EH (cell line): ENCODE results near the gene IL31.

Experiments
- DNase-seq: peaks from one replicate; pipeline ENCODE4 v3.0.0-alpha.2; 2015; ENCODE audit warnings: low read depth

Gene IL31

DNA sequence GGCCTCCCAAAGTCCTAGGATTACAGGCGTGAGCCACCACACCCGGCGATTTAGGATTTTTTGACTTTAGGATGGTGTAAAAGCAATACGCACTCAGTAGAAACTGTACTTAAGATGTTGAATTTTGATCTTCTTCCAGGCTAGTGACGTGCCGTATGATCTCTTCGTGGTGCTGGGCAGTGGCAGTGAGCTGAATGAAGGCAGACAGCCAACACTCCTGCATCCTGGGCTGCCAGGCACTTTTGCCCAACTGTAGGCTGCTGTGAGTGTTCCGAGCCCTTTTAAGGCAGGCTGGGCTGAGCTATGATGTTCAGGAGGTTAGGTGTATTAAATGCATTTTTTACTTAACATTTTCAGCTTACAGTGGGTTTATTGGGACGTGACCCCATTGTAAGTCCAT, 21.3 kb downstream of the IL31 start:
- DNase-seq = no peak

DNA sequence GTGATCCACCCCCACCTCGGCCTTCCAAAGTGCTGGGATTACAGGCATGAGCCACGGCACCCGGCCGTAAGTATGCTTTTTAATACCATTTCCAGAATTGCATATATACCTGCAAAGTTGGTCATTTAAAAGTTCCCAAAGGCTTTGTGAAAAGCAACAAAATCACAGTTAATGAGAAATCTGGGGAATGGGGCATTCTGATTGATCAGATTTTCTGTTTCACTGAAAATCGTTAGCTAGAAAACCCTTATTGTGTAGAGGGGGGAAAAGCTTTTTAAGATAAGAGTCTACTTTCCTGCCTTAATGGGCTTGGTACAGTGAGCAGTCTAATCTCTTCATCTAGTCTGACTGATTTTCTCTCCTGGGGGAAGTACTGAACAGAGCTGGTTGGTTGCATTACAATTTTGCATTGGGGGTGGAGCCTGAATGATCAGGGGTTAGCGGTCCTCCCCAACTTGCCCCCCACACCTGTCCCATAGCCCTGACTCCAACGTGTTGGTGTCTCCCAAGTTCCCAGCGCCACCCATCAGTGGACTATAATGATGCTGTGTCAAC, 23.8 kb downstream of the IL31 start:
- DNase-seq = no peak

DNA sequence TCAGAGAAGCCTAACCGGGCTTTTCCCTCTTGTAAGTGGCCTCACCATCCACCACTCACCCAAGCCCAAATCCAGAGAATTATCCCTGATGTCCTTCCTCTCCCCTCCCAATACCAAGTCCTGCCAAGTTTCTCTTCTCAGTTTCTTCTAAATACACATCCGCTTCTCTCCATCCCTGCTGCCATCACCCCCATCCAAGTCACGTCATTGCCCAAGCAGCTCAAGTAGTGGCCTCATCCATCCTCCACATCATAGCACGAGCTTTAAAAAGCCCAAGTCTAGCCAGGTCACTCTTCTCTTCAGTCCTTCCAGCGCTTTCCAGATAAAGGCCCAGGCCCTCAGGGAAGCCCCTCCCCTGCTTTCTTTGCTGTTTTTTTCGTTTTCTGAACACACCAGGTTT, 25.4 kb downstream of the IL31 start:
- peak; percentile 25 for DNase-seq

DNA sequence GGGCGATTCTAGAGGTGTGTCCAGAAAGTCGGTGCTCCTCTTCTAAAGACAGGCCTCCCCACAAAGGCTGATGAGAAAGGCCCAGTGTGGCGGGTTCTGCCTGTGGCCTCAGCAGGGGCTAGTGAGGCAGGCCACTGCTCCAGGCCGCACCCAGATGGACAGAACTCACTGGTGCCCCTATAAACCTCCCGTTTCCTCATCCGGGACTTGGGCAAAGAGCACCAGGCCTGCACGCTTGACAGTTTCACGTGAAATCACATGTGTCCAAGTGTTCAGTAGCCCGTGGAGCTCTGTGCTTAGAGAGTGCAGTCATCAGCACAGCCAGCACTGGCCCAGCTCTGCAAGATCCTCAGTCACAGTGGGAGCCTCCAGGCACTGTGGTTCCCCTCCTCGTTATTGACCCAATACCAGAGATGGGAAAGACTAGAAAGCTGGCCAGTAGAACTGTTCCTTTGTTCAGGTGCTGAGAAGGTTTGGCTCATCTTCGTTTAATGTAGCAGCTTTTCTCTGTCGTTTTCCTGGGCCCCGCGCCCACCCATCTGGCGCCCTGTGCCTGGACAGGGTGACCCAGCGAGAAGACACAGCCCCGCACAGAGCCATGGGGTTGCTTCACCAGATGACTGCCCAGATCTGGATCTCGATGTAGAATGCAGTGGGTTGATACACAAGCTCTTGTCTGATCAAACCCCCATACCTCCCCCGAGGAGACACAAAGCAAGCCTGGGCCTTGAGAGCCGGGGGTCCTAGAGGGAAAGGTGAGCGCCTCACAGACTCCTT, 26.3 kb downstream of the IL31 start:
- DNase-seq = no peak

DNA sequence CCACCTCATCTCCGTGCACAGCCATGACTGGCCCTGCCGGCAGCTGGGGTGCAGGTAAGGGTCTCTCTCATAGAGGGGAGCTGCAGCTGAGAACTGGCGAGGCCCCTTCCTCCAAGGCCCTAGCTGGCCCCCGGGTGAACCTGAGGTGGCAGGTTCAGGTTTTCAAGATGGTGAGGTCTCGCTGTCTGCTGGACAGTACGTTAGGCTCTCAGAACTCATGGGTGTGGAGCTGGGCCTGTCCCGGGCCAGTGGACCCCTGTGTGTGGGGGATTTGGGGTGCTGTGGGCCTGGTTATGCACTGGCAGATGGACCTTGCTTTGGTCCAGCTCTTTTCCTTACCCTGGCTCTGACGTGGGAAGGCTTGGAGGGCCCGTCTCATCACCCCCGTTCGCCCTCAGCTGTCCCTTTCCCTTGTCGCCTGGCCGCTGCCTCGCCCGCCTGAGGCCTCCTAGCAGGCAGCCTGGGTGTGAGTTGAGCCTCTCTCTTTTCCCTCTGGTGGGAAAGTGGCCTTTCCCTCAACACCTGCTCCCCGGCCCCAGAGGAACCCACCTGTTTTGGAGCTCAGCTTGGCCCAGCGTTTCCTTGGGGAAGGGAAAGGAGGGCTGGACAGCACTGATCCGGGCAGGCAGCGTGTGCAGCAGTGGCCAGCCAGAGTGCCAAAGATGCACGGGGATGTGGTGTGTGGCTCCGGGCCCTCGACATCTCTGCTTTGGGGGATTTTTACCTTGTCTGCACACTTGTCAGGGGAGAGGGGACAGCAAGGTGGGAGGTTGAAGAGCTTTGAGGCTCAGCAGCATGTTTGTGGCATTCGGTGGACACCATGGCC, 28.3 kb downstream of the IL31 start:
- DNase-seq = no peak

DNA sequence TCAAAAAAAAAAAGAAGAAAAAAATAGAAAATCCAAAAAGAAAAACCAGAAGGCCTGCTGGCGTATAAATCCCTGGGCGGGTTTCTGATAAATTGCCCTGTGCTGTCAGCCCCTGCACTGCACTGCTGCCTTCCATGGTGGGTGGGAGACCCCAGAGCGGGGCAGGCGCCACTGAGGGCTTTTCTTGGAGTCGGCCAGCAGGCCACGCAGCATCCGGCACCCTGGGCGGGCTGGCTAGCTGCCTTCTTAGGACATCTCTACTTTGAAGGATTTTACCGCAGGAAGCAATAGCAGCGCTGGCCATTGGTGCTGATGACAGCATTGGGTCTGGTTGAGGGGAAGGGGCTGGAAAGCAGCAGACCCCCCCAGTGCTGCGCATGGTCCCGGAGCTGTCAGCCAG, 29.1 kb downstream of the IL31 start:
- no peak for DNase-seq

DNA sequence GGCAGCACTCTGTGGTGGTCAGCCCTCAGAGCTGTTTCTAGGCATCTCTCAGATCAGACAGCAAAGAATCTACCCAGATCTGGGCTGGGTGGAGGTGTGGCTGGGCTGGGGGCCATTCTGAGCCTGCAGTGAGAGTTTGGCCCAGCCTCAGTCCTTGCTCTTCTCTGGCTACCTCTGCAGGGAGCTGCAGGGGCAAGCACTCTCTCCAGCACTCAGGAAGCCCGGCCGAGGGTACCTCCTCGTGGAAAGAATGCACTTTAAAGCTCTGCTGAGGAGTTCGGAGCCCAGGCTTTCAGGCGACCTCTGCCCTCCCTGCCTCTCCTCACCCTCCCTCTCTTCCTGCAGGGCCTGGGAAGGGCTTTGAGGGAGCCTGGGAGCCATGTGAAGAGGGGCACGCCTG, 31.2 kb downstream of the IL31 start:
- no peak for DNase-seq

DNA sequence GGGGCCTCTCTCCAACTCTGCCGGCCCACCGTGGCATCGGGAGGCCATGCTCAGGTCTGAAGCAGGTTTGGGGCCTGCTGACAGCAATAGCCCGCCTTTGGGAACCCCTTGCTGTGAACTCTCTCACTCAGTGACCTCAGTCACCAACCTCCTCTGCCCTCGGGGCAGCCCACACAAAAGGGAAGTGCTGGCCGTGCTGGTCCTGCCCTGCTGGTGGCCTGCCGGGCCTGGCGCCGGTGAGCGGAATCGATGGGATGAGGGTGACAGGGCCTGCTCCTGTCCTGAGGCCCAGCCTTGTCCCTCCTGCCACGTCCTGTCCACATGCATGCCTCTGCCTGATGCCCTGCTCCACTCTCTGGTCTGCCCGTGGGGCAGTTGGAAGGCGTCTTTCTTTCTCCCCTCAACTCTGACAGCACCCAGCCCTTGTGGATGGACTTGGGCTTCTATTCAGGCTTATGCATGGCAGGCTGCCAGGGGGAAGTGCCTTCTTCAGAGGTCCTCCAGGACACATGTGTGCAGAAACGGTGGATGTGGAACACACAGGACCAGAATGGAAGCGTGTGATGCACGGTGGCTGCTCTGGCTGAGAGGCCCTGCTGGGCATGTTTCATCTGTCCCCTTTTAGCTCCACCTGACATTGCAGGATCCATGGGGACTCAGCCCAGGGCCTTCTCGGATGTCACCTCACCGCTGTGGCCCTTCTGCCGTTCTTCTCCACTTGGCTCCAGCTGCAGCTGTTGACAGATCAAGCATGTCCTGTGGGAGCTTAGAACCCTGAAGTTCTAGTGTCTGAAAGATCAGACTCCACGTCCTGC, 31.9 kb downstream of the IL31 start:
- DNase-seq = no peak

DNA sequence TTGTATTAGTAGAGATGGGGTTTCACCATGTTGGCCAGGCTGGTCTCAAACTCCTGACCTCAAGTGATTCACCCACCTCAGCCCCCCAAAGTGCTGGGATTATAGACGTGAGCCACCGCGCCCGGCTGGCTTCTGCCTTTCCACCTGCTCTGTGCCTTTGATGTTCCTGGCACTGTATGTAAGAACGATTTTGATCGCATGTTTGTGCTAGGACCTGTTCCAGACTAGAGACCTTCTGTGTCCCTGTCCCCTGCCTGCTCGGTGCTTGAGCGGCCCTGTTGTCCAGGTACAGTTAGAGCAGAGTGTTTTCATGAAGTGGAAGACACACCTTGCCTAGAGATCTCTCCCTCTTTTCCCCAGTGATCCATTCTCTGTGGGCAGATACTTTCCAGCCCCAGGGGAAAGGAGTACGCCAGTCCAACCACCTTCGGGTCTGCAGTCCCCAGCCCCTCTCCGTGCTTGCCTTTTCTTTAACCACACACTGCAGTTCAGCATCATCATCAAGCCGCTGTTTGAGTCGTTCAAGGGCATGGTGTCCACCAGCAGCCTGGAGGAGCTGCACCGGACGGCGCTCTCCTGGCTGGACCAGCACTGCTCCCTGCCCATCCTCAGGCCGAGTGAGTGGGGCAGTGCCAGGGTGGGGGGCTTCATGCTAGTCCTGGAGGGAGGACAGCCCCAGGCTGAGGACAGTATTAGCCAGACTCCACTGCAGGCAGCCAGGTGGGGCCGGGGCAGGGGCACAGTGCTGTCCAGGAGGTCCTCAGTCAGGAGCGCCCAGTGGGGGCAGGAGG, 33.4 kb downstream of the IL31 start:
- no peak for DNase-seq

DNA sequence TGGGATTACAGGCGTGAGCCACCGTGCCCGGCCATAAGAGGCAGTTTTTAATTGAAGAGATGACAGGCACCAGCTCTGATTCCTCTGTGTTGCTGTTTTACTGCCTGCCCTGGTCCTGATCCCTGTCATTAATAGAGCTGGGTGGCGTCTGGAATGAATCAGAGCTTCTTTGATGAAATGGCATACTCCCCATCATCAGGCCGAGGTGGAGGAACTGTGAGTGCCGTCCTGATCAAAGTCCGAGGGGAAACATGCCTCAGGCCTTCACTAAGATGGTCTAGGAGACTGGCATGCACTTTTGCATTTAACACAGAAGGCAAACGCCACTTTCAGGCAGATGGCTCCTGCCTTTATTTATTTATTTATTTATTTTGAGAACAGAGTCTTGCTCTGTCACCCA, 34.1 kb downstream of the IL31 start:
- DNase-seq = no peak

DNA sequence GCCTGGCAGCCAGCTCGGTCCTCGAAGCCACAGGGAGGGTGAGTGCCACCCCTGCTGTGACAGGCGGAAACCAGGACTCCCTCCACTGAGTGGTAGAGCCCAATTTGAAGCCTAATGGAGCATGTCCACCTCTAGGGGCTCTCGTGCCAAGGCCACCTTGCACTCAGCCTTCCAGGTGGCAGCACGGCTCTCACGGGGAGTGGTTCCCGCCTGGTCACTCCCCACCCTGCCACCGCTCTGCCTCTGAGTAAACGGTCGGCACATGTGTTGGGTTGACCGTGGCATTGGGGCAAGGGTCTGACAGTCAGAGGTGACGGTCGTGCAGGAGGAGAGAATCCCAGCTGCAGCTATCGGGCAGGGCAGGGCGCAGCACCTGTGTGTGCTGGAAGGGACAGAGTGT, 34.8 kb downstream of the IL31 start:
- DNase-seq = no peak

DNA sequence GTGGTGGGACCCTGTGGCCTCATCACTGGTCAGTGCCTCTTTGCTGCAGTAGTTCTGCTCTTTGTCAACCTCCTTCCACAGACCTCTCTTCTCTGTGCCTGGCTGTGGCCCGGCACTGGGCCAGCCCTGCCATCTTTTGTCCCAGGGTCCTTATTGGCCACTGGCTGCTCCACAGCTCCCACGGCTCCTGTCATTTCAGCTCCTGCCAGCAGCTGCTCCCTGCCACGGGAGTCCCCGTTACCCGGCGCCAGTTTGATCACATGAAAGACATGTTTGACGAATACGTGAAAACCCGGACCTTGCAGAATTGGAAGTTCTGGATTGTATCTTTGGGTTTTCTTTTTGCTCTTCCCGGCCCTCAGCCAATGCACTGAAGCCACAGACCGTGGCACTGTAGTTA, 35.4 kb downstream of the IL31 start:
- DNase-seq = no peak

DNA sequence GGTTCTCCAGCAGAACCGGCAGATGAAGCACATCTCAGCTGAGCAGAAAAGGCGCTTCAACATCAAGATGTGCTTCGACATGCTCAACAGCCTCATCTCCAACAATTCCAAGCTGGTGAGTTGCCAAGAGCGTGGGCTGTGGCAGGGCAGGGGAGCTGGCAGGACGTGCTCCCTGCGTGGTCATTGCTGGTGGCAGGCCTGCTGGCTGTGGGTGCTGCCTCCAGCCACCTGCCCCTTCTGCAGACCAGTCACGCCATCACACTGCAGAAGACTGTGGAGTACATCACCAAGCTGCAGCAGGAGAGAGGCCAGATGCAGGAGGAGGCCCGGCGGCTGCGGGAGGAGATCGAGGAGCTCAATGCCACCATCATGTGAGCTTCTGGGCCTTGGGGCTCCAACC, 35.8 kb downstream of the IL31 start:
- no peak for DNase-seq

DNA sequence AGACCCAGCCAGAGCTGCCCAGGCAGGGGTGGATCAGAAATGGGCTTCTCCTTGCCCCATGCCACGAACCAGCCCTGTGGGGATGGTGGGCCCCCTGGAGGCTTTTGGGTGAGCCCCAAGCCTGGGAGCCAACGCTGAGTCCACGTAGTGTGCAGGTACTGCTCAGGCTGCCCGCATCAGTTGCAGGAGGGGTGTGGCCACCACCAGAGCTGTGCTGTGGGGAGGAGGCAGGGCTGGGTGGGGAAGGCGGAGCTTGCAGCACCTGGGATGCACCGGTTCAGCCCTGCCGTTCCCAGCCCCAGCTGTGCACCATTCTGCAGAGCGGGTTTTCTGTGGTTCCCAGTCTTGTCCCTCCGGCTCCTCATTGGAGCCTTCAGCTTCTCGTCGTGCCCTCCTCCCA, 36.3 kb downstream of the IL31 start:
- DNase-seq = no peak

DNA sequence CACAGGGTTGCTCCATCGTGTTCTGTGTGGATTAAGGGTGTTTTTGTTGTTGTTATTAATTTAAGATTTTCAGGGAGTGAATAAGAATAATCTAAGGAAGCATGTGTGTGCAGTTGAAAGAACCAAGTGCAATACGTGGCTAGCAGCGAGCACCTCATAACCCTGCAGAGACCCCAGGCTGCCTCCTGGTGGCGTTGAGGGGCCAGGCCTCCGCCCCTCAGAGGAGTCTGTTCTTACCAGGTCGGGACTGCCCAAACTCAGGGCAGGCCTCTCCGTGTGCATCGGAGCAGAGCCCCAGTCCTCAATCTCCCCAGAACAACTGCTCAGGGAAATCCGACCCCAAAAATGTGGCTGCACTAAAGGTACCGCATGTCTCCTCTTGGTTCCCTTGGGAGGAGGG, 36.8 kb downstream of the IL31 start:
- no peak for DNase-seq

DNA sequence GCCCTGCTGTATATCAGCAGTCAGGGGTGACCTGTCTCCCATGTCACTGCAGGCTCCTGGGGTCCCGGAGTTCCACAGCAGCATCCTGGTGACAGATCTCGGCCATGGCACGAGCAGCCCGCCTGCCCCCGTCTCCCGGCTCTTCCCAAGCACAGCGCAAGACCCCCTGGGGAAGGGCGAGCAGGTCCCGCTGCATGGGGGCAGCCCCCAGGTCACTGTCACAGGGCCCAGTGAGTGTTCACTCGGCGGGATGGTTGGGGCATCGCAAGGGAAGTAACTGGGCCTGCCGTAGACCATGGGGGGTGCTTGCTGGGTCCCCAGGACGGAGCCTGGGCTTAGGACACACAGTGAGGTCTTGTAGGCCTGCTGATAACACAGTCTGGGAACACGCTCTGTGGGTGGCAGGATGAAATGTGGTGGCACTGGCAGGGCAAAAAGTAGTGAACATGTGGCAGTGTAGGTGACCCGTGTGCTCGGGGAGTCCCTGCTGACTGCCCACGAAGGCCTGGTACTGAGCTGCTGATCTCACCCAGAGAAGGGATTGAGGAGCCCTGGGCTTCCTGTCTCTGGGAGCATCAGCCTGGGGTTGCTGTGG, 38.5 kb downstream of the IL31 start:
- DNase-seq = no peak

DNA sequence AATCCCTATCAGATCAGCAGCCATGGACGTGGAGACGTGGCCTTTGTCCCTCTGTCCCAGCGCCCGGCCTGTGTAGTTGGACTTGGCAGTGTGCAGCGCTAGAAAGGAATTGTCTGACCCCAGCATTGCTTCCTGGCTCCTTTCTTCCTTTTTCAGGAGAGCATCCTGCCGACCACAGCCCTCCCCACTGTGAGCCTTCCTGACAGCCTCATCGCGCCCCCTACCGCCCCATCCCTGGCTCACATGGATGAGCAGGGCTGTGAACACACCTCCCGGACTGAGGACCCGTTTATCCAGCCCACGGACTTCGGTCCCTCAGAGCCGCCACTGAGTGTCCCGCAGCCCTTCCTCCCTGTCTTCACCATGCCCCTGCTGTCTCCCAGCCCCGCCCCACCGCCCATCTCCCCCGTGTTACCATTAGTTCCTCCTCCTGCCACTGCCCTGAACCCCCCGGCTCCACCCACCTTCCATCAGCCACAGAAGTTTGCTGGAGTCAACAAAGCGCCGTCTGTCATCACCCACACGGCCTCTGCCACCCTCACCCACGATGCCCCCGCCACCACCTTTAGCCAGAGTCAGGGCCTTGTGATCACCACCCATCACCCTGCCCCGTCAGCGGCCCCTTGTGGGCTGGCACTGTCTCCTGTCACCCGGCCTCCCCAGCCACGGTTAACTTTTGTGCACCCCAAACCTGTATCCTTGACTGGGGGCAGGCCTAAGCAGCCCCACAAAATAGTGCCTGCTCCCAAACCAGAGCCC, 40.6 kb downstream of the IL31 start:
- no peak for DNase-seq

DNA sequence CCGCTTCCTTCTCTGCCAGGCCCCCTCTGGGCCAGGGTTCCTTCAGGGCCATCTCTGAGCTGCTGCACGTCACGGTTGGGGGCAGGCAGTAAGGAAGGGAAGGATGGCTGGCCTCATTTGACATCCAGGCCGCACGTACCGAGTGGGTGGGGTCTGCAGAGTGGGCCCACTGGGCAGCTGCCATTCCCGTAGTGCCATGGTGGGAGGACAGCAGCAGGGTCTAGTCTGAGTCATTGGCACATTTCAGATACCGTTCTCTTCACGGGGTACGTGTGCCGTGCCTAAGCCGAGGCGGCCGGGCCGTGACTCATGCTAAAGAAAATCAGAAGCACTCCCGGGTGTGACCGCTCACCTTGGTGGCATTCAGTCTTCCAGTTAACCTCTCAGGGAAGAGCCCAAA, 43.9 kb downstream of the IL31 start:
- peak; percentile 44 for DNase-seq

DNA sequence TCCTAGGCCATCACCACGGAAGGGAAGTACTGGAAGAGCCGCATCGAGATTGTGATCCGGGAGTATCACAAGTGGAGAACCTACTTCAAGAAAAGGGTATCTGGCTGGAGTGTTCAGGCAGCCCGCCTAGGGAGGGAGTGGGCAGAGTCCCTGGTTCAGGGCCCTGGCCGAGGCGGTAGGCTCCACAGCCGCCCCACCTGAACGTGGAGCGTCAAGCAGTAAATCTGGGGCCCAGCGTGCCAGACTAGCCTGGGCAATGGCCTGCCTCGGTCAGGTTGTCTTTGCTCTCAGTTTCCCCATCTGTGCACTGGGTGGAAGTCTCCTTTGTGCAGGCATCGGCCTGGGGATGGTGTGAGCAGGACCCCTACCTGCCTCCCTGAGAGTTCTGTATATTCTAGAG, 44.9 kb downstream of the IL31 start:
- no peak for DNase-seq

DNA sequence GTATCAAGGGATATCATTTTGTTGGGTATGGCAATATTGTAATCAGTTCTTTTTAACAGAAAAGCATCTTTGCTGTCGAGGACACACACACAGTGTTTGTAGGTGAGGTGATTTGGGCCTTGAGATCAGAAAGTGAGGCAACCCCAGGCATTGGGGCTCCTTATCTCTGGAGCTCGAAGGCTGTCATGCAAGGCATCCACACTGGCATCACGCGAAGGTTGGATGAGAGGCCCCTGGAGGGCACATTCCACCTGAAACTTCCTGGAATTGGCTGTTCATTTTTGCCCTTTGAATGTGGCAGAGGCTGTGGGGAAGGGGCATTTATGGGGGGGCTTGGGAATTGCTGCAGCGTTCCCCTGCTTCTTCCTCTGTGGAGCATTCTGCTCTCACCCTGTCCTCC, 45.5 kb downstream of the IL31 start:
- DNase-seq = no peak

DNA sequence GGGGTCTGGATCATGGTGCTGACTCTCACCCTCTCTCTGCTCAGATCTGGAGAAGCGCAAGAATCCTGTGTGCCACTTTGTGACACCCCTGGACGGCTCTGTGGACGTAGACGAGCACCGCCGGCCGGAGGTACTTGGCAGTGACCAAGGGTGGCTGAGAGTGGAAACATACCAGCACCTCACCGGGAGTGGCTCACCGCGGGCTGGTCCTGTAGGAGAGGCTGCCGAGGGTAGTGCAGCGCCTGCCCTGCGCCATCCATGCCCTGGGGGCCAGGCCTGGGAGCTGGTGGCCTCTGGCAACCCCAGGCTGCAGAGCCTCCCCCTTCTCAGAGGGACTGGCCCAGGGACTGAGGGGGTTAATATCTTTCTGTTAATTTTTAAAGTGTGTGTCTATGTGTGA, 46.2 kb downstream of the IL31 start:
- no peak for DNase-seq
